SK-N-MC (cell line): ENCODE results near the gene SLC43A3.

Source experiments
- FOXP2 ChIP-seq: optimal IDR thresholded peaks from 2 replicates; pipeline ENCODE3; 2011; ENCODE audit warnings: mild to moderate bottlenecking, moderate library complexity; ENCODE audit not compliant: insufficient read depth; ENCODE audit errors: extremely low read length, control extremely low read depth
- POLR2AphosphoS5 ChIP-seq: IDR thresholded peaks from 2 replicates; pipeline ENCODE4 v1.6.1; 2012; ENCODE audit warnings: mild to moderate bottlenecking, low read depth, low read length, borderline replicate concordance

- TF ChIP-seq FOXP2, result no peak
- no peak for TF ChIP-seq POLR2AphosphoS5
Observed at GRCh38 chr11:57422669-57423068, 4.3 kb downstream of the SLC43A3 start.
